Measurements from ENCODE around the gene TCF19.

- no peak for TF ChIP-seq POU6F1 (CRISPR knock-in tag; IDR thresholded peaks at IDR 0.05; ENCODE audit: borderline replicate concordance, low read depth)
- no peak for TF ChIP-seq ZFP3 (CRISPR knock-in tag; IDR thresholded peaks at IDR 0.05)
- no peak for TF ChIP-seq ARNTL (CRISPR knock-in tag; IDR thresholded peaks at IDR 0.05; ENCODE audit: borderline replicate concordance, low read depth)
- no peak for TF ChIP-seq PATZ1 (CRISPR knock-in tag; IDR thresholded peaks at IDR 0.05; ENCODE audit: borderline replicate concordance)
- TF ChIP-seq ESRRG (CRISPR knock-in tag; IDR thresholded peaks at IDR 0.05) = no peak
- TF ChIP-seq ISL1 (CRISPR knock-in tag; IDR thresholded peaks at IDR 0.05) = no peak
- TF ChIP-seq ZNF70 (CRISPR knock-in tag; IDR thresholded peaks at IDR 0.05) = no peak
Measured at GRCh38 chr6:31186052-31186734, 27.8 kb downstream of the TCF19 start.

Measured in SK-N-SH treated with all-trans-retinoic acid at 6 μM for 48 hours (cell line).